SK-N-MC (cell line): ENCODE measurements around the gene OTUD7B.

ENCODE experiments used
- EZH2 ChIP-seq: fragments of 200-600 bp; sonication (generic); IDR thresholded peaks from one replicate; pipeline ENCODE4 v1.6.1; 2017; ENCODE audit warnings: antibody characterized with exemption
- FOXP2 ChIP-seq: optimal IDR thresholded peaks from 2 replicates; pipeline ENCODE3; 2011; ENCODE audit warnings: mild to moderate bottlenecking, moderate library complexity; ENCODE audit not compliant: insufficient read depth; ENCODE audit errors: extremely low read length, control extremely low read depth
- POLR2AphosphoS5 ChIP-seq: IDR thresholded peaks from 2 replicates; pipeline ENCODE4 v1.6.1; 2012; ENCODE audit warnings: mild to moderate bottlenecking, low read depth, low read length, borderline replicate concordance

- TF ChIP-seq POLR2AphosphoS5 (no peak), EZH2 (no peak), FOXP2 (no peak)
Measured at GRCh38 chr1:150051089-150051373, 40.5 kb upstream of the OTUD7B start.
